HUES64 (cell line): ENCODE data around the gene CENPT.

ENCODE experiments used
- H3K27ac ChIP-seq: 2 replicates; pipeline ENCODE4 v1.7.0; 2013; ENCODE audit warnings: low read depth, low read length, inconsistent platforms
- H3K27me3 ChIP-seq: 2 replicates; pipeline ENCODE4 v1.6.1; 2013; ENCODE audit warnings: mild to moderate bottlenecking, low read length; ENCODE audit not compliant: insufficient read depth
- H3K36me3 ChIP-seq: 2 replicates; pipeline ENCODE4 v1.6.1; 2013; ENCODE audit warnings: mild to moderate bottlenecking, low read length; ENCODE audit not compliant: insufficient read depth
- H3K4me1 ChIP-seq: 2 replicates; pipeline ENCODE4 v1.6.1; 2013; ENCODE audit warnings: mild to moderate bottlenecking, low read length, moderate library complexity; ENCODE audit not compliant: insufficient read depth
- H3K4me3 ChIP-seq: 2 replicates; pipeline ENCODE4 v1.5.1; 2013; ENCODE audit warnings: mild to moderate bottlenecking, low read length, moderate library complexity
- H3K9ac ChIP-seq: 2 replicates; pipeline ENCODE4 v1.6.1; 2013; ENCODE audit warnings: mild to moderate bottlenecking, low read depth, low read length
- H3K9me3 ChIP-seq: 2 replicates; pipeline ENCODE4 v1.6.1; 2013; ENCODE audit warnings: low read depth, low read length; ENCODE audit not compliant: insufficient read depth
- WGBS: fragments of 150-250, 120-280 bp; methylation state at CpG from one replicate; pipeline ENCODE4 v1.1.7; 2013; ENCODE audit warnings: missing lambda C conversion rate; 5-methylcytosine and 5-hydroxymethylcytosine counted together

Gene CENPT

GRCh38 chr16:67782567-67783352 is 64.7 kb downstream of the CENPT start:
- WGBS: 93% methylated on average over 11 of the region's 12 CpGs
- no peaks in the 10 kb centered on the region for H3K9me3 ChIP-seq
- no peak overlapping the region for H3K4me3 ChIP-seq
- no peak overlapping the region for H3K27ac ChIP-seq
- no peak overlapping the region for H3K9ac ChIP-seq
- no peaks in the 10 kb centered on the region for H3K27me3 ChIP-seq
- H3K36me3 ChIP-seq: no peaks in the 10 kb centered on the region
- no peaks in the 10 kb centered on the region for H3K4me1 ChIP-seq

DNA sequence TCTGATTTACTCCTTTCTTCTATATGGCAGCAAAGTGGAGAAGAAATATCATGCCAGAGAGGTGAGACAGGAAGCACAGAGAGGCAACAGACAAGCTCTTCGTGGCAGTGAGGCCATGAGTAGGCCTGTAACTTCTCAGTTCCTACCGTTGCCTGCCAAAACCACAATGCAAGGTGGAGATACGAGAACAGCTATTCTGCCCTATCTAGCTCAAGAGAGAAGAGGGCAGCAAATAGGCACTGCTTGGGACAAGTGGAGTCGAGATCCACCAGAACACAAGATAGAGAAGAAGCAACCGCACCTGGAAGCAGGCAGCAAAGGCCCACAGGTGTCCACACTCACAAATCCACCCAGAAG is 66.0 kb downstream of the CENPT start:
- H3K36me3 ChIP-seq: no peaks in the 10 kb centered on the region
- 96% methylated on average over 5 of the region's 5 CpGs for WGBS
- H3K27ac ChIP-seq: no peak overlapping the region
- H3K9ac ChIP-seq: no peak overlapping the region
- H3K27me3 ChIP-seq: no peaks in the 10 kb centered on the region
- H3K9me3 ChIP-seq: no peaks in the 10 kb centered on the region
- H3K4me1 ChIP-seq: no peaks in the 10 kb centered on the region
- H3K4me3 ChIP-seq: no peak overlapping the region

- WGBS: 90% methylated on average over 7 of the region's 7 CpGs
- no peaks in the 10 kb centered on the region for H3K36me3 ChIP-seq
- H3K9me3 ChIP-seq: no peaks in the 10 kb centered on the region
- no peak overlapping the region for H3K27ac ChIP-seq
- H3K4me3 ChIP-seq: no peak overlapping the region
- H3K27me3 ChIP-seq: no peaks in the 10 kb centered on the region
- no peaks in the 10 kb centered on the region for H3K4me1 ChIP-seq
- no peak overlapping the region for H3K9ac ChIP-seq
Observed at GRCh38 chr16:67780847-67781564, 66.5 kb downstream of the CENPT start.

DNA sequence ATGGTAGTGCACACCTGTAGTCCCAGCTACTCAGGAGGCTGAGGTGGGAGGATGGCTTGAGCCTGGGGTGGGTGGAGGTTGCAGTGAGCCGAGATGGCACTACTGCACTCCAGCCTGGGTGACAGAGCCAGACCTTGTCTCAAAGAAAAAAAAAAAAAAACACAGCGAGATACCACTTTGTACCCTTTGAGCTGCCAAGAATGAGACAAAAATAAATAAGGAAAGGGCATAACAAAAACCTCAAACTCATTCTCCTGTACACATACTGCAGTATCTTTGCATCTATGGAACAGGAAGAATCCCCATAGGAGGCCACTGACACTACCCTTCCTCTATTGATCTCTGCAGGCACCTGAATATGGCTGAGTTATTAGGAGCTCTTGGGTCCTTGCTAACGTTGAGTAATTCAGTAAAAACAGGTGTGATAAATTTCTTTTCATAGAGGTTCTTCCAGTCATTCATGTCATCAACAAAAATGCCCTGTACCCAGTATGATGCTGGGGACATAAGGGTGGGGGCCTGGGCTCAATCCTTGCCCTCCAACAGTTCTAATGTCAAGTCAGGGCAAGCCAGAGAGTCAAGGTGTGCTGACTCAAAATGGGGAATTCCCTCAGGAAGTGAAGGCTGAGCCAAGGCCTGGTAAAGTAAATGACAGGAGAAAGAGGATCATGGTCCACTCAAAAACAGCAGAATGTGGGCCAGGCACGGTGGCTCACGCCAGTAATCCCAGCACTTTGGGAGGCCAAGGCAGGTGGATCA is 68.1 kb downstream of the CENPT start:
- Histone ChIP-seq H3K36me3 (no peaks in the 10 kb centered on the region), H3K27me3 (no peaks in the 10 kb centered on the region), H3K4me1 (no peaks in the 10 kb centered on the region), H3K9me3 (no peaks in the 10 kb centered on the region), H3K4me3 (no peak overlapping the region), H3K27ac (no peak overlapping the region), H3K9ac (no peak overlapping the region)
- WGBS: 87% methylated on average over 5 of the region's 5 CpGs
